ENCODE measurements around the gene MED27. TPM values are rescaled to one million over a fixed set of nuclear protein-coding genes. Genes with fewer than 3 reads are reported as not detected.

MED27 gene
- total and polyA plus RNA-seq, 10 of the 15 experiments (the other 5 are each of a cell fraction or from before 2014, with no cell fraction given), result 20.3 to 50.3 (median 35.5) TPM

DNA sequence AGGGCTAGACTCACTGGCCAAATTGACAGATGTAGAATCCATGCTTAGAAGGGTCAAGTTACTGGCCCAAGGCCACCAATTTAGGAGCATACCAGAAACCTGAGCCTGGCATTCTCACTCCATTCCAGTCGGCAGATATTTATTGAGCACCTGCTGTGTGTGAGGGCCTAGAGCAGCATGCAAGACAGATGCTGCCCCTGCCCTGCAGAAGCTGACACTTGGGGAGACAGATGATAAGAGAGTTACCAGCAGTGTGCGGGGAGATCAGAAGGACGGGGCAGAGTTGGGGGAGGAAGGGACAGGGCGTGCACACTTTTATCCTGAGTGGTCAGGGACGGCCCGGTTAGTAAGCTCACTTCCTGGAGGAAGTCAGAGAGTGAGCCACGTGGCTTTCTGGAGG is 228.3 kb downstream of the MED27 start:
- no peak overlapping the region for H3K4me2 ChIP-seq (ENCODE audit: control insufficient read depth, insufficient read depth)
- BruUV-seq (replicated peaks), result no TSS peak
- H3K4me3 ChIP-seq, result no peak overlapping the region
- in situ Hi-C loops (cut with MboI), result no loop called here
- H3K9me3 ChIP-seq (replicated peaks; ENCODE audit: control insufficient read depth, insufficient read depth, low read length), result no peaks in the 10 kb centered on the region
- ATAC-seq (no peak), DNase-seq (ENCODE audit: low read depth, low spot score) (no peak), FAIRE-seq (no peak)
- POLR2A ChIA-PET, result no interaction called here
- no peak overlapping the region for H3K9ac ChIP-seq (ENCODE audit: control insufficient read depth, insufficient read depth, low read length)
- H3K79me2 ChIP-seq (ENCODE audit: control insufficient read depth, insufficient read depth, low read length), result no peaks in the 10 kb centered on the region
- H3K27me3 ChIP-seq (replicated peaks in 1 of 2; ENCODE audit: control insufficient read depth in 2 of 2, insufficient read depth in 2 of 2, low read length in 1 of 2), result no peaks in the 10 kb centered on the region
- H3K4me1 ChIP-seq (ENCODE audit: control insufficient read depth, insufficient read depth, low read length), result no peaks in the 10 kb centered on the region
- no peak overlapping the region for H2AFZ ChIP-seq (ENCODE audit: control insufficient read depth, low read depth, low read length)
- H3K27ac ChIP-seq (ENCODE audit: control insufficient read depth, insufficient read depth), result no peak overlapping the region
- TF ChIP-seq, protein P1, sequence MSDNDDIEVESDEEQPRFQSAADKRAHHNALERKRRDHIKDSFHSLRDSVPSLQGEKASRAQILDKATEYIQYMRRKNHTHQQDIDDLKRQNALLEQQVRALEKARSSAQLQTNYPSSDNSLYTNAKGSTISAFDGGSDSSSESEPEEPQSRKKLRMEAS (IDR thresholded peaks at IDR 0.05; ENCODE audit: low read depth, low read length), result no peak
- TF ChIP-seq, protein P2, sequence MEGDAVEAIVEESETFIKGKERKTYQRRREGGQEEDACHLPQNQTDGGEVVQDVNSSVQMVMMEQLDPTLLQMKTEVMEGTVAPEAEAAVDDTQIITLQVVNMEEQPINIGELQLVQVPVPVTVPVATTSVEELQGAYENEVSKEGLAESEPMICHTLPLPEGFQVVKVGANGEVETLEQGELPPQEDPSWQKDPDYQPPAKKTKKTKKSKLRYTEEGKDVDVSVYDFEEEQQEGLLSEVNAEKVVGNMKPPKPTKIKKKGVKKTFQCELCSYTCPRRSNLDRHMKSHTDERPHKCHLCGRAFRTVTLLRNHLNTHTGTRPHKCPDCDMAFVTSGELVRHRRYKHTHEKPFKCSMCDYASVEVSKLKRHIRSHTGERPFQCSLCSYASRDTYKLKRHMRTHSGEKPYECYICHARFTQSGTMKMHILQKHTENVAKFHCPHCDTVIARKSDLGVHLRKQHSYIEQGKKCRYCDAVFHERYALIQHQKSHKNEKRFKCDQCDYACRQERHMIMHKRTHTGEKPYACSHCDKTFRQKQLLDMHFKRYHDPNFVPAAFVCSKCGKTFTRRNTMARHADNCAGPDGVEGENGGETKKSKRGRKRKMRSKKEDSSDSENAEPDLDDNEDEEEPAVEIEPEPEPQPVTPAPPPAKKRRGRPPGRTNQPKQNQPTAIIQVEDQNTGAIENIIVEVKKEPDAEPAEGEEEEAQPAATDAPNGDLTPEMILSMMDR (IDR thresholded peaks at IDR 0.05 in 2 of 3, conservative IDR thresholded peaks at IDR 0.05 in 1 of 3; ENCODE audit: control insufficient read depth in 2 of 3, extremely low read depth in 1 of 3, insufficient read depth in 1 of 3, low read depth in 3 of 3, low read length in 3 of 3), result no peak
- TF ChIP-seq CBFB (IDR thresholded peaks at IDR 0.05; ENCODE audit: low read depth) (no peak), ZNF207 (IDR thresholded peaks at IDR 0.05; ENCODE audit: borderline replicate concordance) (no peak), LARP7 (IDR thresholded peaks at IDR 0.05) (no peak), FOXK2 (IDR thresholded peaks at IDR 0.05) (no peak), BMI1 (IDR thresholded peaks at IDR 0.05; ENCODE audit: borderline replicate concordance) (no peak), KAT2A (conservative IDR thresholded peaks at IDR 0.05; ENCODE audit: control insufficient read depth, low read depth, low read length) (no peak), GATAD2B (conservative IDR thresholded peaks at IDR 0.05; ENCODE audit: low read depth) (no peak), ZNF384 (IDR thresholded peaks at IDR 0.05; ENCODE audit: borderline replicate concordance, low read depth, low read length) (no peak), IKZF2 (IDR thresholded peaks at IDR 0.05) (no peak), CHD4 (IDR thresholded peaks at IDR 0.05) (no peak)
- TF ChIP-seq, protein P3, sequence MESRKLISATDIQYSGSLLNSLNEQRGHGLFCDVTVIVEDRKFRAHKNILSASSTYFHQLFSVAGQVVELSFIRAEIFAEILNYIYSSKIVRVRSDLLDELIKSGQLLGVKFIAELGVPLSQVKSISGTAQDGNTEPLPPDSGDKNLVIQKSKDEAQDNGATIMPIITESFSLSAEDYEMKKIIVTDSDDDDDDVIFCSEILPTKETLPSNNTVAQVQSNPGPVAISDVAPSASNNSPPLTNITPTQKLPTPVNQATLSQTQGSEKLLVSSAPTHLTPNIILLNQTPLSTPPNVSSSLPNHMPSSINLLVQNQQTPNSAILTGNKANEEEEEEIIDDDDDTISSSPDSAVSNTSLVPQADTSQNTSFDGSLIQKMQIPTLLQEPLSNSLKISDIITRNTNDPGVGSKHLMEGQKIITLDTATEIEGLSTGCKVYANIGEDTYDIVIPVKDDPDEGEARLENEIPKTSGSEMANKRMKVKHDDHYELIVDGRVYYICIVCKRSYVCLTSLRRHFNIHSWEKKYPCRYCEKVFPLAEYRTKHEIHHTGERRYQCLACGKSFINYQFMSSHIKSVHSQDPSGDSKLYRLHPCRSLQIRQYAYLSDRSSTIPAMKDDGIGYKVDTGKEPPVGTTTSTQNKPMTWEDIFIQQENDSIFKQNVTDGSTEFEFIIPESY (IDR thresholded peaks at IDR 0.05), result no peak
- whole genome bisulfite sequencing (ENCODE audit: insufficient coverage, insufficient replicate concordance, low lambda C conversion rate, missing lambda C conversion rate), result 26% methylated on average over 7 of the region's 7 CpGs
- RAD21 ChIA-PET (ENCODE audit: unreplicated experiment), result no interaction called here
- intact Hi-C loops (cut with micrococcal nuclease; ENCODE audit: unreplicated experiment), result no loop called here
- H4K20me1 ChIP-seq (ENCODE audit: control insufficient read depth, insufficient read depth), result no peaks in the 10 kb centered on the region
- H3K36me3 ChIP-seq (ENCODE audit: control insufficient read depth in 2 of 2, insufficient read depth in 2 of 2, low read length in 1 of 2), result no peaks in the 10 kb centered on the region
- SMC1A ChIA-PET (ENCODE audit: uncharacterized antibody, unreplicated experiment), result no interaction called here
- CTCF ChIA-PET, result no interaction called here
